ENCODE results near the gene AP3B2. TPM values are rescaled to one million over a fixed set of nuclear protein-coding genes. Genes with fewer than 3 reads are reported as not detected.

The AP3B2 gene
- total and polyA plus RNA-seq, 2 of the 4 experiments (the other 2 are of a cell fraction), result 0.14 TPM; not detected in 1

DNA sequence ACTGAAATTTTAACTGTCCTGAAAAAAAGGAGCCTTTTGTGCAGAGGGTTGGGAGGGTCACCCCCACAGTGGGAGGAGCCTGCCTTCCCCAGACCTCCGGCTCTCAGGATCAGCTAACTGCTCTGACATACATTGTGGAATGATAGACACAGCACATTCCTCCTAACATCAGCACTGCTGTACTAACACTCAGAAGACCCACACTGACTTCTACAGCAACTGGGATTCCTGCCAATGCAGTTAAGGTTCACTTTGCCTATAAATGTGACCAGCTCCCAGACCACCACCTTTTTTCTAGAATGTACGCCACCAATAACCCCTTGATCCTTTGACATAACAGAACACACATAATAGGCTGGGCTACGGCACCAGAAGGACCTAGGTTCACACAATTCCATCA is 65.7 kb downstream of the AP3B2 start:
- no peaks in the 10 kb centered on the region for H3K36me3 ChIP-seq (ENCODE audit: control insufficient read depth, insufficient read depth, low read length)
- BruUV-seq (replicated peaks), result no TSS peak
- ChIA-PET POLR2A (ENCODE audit: unreplicated experiment) (no interaction called here), CTCF (no interaction called here)
- H3K4me1 ChIP-seq (ENCODE audit: control insufficient read depth, insufficient read depth, low read length), result no peaks in the 10 kb centered on the region
- no peak overlapping the region for H3K18ac ChIP-seq (ENCODE audit: low read depth, low read length)
- H3K79me1 ChIP-seq (ENCODE audit: low read depth in 1 of 2, low read length in 2 of 2), result no peaks in the 10 kb centered on the region
- H3K23ac ChIP-seq (ENCODE audit: low read depth, low read length), result no peak overlapping the region
- DNase-seq (no peak), ATAC-seq (ENCODE audit: low read depth) (no peak)
- H4K5ac ChIP-seq (ENCODE audit: low read depth, low read length), result no peak overlapping the region
- H2AK9ac ChIP-seq (replicated peaks; ENCODE audit: low read depth, low read length, poor library complexity), result no peak overlapping the region
- H3K9me3 ChIP-seq (ENCODE audit: control insufficient read depth, insufficient read depth, low read length), result peaks cover 2% of the 10 kb centered on the region; the same call in 1 of the 2 replicates
- no peak overlapping the region for H2BK5ac ChIP-seq (ENCODE audit: low read depth, low read length, poor library complexity, severe bottlenecking)
- no peak overlapping the region for H2AK5ac ChIP-seq (ENCODE audit: low read depth, low read length)
- no peak overlapping the region for H3K9ac ChIP-seq (ENCODE audit: low read depth, low read length)
- no peak overlapping the region for H4K8ac ChIP-seq (ENCODE audit: low read depth in 2 of 2, low read length in 2 of 2)
- peaks cover 49% of the 10 kb centered on the region for H3K27me3 ChIP-seq (ENCODE audit: control insufficient read depth, insufficient read depth, low read length)
- no peak overlapping the region for H2BK20ac ChIP-seq (ENCODE audit: low read depth, low read length)
- no peak overlapping the region for H3K27ac ChIP-seq (ENCODE audit: insufficient read depth, low read length)
- H4K20me1 ChIP-seq (ENCODE audit: insufficient read depth, low read length), result no peaks in the 10 kb centered on the region
- in situ Hi-C loops (cut with MboI; ENCODE audit: low sequenced_read_pairs) (no loop called here), dilution Hi-C loops (cut with HindIII; ENCODE audit: low sequenced_read_pairs, unreplicated experiment) (no loop called here), intact Hi-C loops (cut with micrococcal nuclease) (loop anchor here (10.0 kb wide), 1 partner anchor 361 kb away; no protein-coding TSS in a partner anchor)
- H3K14ac ChIP-seq (replicated peaks; ENCODE audit: low read depth, low read length), result no peak overlapping the region
- H2AFZ ChIP-seq (replicated peaks; ENCODE audit: low read length, poor library complexity), result no peak overlapping the region
- H4K91ac ChIP-seq (ENCODE audit: insufficient read depth, low read depth, low read length), result no peak overlapping the region
- no peak overlapping the region for H3K4me3 ChIP-seq (ENCODE audit: insufficient read depth, low read depth, low read length)
- no peak overlapping the region for H2BK15ac ChIP-seq (ENCODE audit: low read depth, low read length)
- H3K4ac ChIP-seq (ENCODE audit: low read depth, low read length), result no peak overlapping the region
- no peaks in the 10 kb centered on the region for H3K9me1 ChIP-seq (ENCODE audit: insufficient read depth, low read length)
- no peak overlapping the region for H2BK120ac ChIP-seq (ENCODE audit: low read depth, low read length)
- no peak overlapping the region for H3K56ac ChIP-seq (ENCODE audit: extremely low read depth, insufficient read depth, low read length)
- 80% methylated on average over 1 of the region's 3 CpGs; no CpG with 5 or more reads in 1 of the 2 experiments for WGBS, 2 experiments (ENCODE audit: extremely low coverage in 2 of 2, insufficient read length in 1 of 2)
- no peak overlapping the region for H3K4me2 ChIP-seq (ENCODE audit: low read depth, low read length)
- no peak for TF ChIP-seq RAD21 (IDR thresholded peaks at IDR 0.05; ENCODE audit: low read length)
- TF ChIP-seq SMC3 (IDR thresholded peaks at IDR 0.05; ENCODE audit: low read depth, low read length), result no peak
- no peak for TF ChIP-seq MAZ (IDR thresholded peaks at IDR 0.05; ENCODE audit: borderline replicate concordance, low read depth, low read length)
- TF ChIP-seq, protein P1, sequence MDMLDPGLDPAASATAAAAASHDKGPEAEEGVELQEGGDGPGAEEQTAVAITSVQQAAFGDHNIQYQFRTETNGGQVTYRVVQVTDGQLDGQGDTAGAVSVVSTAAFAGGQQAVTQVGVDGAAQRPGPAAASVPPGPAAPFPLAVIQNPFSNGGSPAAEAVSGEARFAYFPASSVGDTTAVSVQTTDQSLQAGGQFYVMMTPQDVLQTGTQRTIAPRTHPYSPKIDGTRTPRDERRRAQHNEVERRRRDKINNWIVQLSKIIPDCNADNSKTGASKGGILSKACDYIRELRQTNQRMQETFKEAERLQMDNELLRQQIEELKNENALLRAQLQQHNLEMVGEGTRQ (IDR thresholded peaks at IDR 0.05; ENCODE audit: low read depth, low read length), result no peak
- TF ChIP-seq, protein P2, sequence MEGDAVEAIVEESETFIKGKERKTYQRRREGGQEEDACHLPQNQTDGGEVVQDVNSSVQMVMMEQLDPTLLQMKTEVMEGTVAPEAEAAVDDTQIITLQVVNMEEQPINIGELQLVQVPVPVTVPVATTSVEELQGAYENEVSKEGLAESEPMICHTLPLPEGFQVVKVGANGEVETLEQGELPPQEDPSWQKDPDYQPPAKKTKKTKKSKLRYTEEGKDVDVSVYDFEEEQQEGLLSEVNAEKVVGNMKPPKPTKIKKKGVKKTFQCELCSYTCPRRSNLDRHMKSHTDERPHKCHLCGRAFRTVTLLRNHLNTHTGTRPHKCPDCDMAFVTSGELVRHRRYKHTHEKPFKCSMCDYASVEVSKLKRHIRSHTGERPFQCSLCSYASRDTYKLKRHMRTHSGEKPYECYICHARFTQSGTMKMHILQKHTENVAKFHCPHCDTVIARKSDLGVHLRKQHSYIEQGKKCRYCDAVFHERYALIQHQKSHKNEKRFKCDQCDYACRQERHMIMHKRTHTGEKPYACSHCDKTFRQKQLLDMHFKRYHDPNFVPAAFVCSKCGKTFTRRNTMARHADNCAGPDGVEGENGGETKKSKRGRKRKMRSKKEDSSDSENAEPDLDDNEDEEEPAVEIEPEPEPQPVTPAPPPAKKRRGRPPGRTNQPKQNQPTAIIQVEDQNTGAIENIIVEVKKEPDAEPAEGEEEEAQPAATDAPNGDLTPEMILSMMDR (conservative IDR thresholded peaks at IDR 0.05; ENCODE audit: low read depth, low read length), result no peak
- TF ChIP-seq MAFK (IDR thresholded peaks at IDR 0.05; ENCODE audit: low read depth, low read length), result no peak
- TF ChIP-seq CEBPB (IDR thresholded peaks at IDR 0.05; ENCODE audit: low read depth, low read length), result no peak
- no peak for TF ChIP-seq RFX5 (IDR thresholded peaks at IDR 0.05; ENCODE audit: low read depth, low read length)

Measured in IMR-90 (cell line).